ENCODE measurements around the gene CFAP20DC. TPM values are rescaled to one million over a fixed set of nuclear protein-coding genes. Genes with fewer than 3 reads are reported as not detected.

The CFAP20DC gene
- total and polyA plus RNA-seq, 2 experiments from 2014 or later: 7.4 to 11.4 TPM

DNA sequence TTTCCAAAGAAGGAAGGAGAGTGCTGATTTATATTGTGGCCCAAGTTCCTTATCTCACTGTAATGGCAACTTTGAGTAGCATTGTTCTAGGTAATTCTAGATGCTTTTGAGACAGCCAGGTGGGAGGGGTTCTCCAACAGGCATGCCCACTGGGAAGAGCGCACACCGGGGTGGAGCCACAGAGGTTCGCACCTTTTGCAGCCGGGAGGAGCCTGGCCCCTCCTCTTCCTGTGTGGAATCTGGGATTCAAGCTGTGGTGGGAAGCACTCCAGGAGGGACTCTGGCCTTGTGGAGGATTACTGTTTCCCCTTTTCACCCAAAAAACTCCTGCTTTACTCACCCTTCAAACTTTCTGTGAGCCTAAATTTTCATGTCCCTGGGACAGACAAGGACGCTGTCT, 53.1 kb downstream of the CFAP20DC start:
- Mint-ChIP-seq H3K36me3 (ENCODE audit: low read depth) (no peaks in the 10 kb centered on the region), H3K27me3 (ENCODE audit: insufficient read depth, low read depth, poor library complexity) (peaks cover 2% of the 10 kb centered on the region)
- H3K4me3 ChIP-seq: no peak overlapping the region

DNA sequence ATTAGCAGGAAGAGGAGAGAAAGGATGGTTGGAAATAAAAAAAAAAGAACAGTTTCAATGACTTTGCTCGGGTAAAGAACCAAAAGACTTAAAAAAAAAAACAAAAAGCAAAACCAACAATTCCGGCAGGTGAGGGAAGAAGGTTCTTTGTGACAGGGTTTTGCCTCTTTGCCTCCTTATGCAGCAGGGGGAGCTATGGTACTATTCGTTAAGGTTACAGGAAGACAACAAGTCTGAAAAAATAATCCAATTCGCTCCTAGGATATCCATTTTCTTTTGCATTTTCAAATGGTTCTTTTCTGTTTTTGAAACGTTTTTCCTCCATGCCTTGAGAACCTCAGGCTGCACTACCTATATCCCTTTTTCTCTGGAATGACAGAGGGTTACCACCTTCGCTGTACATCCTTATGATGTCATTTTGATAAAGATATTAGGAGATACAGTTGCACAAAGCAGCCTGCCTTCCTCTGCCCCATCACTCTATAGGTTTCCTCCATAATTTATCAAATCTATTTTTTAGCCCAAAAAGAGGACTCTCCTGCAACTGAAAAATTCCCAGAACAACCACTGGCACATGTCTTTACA, 55.0 kb downstream of the CFAP20DC start:
- no peak overlapping the region for H3K27ac Mint-ChIP-seq
- no peak overlapping the region for H2AFZ ChIP-seq
- peak; percentile 83 for DNase-seq (ENCODE audit: low spot score)
- peaks cover 2% of the 10 kb centered on the region for H3K27me3 Mint-ChIP-seq (ENCODE audit: insufficient read depth, low read depth, poor library complexity)
- no peaks in the 10 kb centered on the region for H3K79me2 ChIP-seq (replicated peaks; ENCODE audit: insufficient read depth)
- no peaks in the 10 kb centered on the region for H3K27me3 ChIP-seq (ENCODE audit: insufficient read depth)
- H3K4me3 Mint-ChIP-seq: no peak overlapping the region
- no peaks in the 10 kb centered on the region for H3K9me2 ChIP-seq (ENCODE audit: insufficient read depth)
- no peaks in the 10 kb centered on the region for H3K4me1 ChIP-seq (ENCODE audit: insufficient read depth)
- H3F3A ChIP-seq (replicated peaks; ENCODE audit: low read depth): no peaks in the 10 kb centered on the region
- no peak overlapping the region for H3K27ac ChIP-seq (ENCODE audit: low read depth)
- peak; percentile 71 for ATAC-seq
- no peak overlapping the region for H3K4me3 ChIP-seq
- no peaks in the 10 kb centered on the region for H4K20me1 ChIP-seq (replicated peaks; ENCODE audit: insufficient read depth)
- H3K9me3 Mint-ChIP-seq: no peaks in the 10 kb centered on the region
- TF ChIP-seq, protein P1, sequence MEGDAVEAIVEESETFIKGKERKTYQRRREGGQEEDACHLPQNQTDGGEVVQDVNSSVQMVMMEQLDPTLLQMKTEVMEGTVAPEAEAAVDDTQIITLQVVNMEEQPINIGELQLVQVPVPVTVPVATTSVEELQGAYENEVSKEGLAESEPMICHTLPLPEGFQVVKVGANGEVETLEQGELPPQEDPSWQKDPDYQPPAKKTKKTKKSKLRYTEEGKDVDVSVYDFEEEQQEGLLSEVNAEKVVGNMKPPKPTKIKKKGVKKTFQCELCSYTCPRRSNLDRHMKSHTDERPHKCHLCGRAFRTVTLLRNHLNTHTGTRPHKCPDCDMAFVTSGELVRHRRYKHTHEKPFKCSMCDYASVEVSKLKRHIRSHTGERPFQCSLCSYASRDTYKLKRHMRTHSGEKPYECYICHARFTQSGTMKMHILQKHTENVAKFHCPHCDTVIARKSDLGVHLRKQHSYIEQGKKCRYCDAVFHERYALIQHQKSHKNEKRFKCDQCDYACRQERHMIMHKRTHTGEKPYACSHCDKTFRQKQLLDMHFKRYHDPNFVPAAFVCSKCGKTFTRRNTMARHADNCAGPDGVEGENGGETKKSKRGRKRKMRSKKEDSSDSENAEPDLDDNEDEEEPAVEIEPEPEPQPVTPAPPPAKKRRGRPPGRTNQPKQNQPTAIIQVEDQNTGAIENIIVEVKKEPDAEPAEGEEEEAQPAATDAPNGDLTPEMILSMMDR (conservative IDR thresholded peaks at IDR 0.05; ENCODE audit: low read depth in 2 of 2): peak; percentile 78 to 82
- TF ChIP-seq EZH2 (IDR thresholded peaks at IDR 0.05; ENCODE audit: low read depth, unreplicated experiment) (no peak), STAT1 (IDR thresholded peaks at IDR 0.05; ENCODE audit: unreplicated experiment) (no peak), EZH2phosphoT487 (IDR thresholded peaks at IDR 0.05; ENCODE audit: unreplicated experiment) (no peak), ZNF114 (CRISPR knock-in tag; IDR thresholded peaks at IDR 0.05) (no peak)
- TF ChIP-seq, protein P2, sequence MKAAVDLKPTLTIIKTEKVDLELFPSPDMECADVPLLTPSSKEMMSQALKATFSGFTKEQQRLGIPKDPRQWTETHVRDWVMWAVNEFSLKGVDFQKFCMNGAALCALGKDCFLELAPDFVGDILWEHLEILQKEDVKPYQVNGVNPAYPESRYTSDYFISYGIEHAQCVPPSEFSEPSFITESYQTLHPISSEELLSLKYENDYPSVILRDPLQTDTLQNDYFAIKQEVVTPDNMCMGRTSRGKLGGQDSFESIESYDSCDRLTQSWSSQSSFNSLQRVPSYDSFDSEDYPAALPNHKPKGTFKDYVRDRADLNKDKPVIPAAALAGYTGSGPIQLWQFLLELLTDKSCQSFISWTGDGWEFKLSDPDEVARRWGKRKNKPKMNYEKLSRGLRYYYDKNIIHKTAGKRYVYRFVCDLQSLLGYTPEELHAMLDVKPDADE (IDR thresholded peaks at IDR 0.05): no peak
- H3K4me2 ChIP-seq: no peak overlapping the region
- H3K4me1 Mint-ChIP-seq: peaks cover 3% of the 10 kb centered on the region; the same call in 2 of the 3 replicates
- no peaks in the 10 kb centered on the region for H3K36me3 Mint-ChIP-seq (ENCODE audit: low read depth)
- no peaks in the 10 kb centered on the region for H3K36me3 ChIP-seq (ENCODE audit: insufficient read depth)

More for the DNA sequence above, 53.1 kb downstream of the CFAP20DC start:
- no peaks in the 10 kb centered on the region for H3K36me3 ChIP-seq (ENCODE audit: insufficient read depth)
- no peaks in the 10 kb centered on the region for H3K27me3 ChIP-seq (ENCODE audit: insufficient read depth)
- H2AFZ ChIP-seq: no peak overlapping the region
- H3K9me2 ChIP-seq (ENCODE audit: insufficient read depth): no peaks in the 10 kb centered on the region
- H3K4me1 Mint-ChIP-seq: peaks cover 3% of the 10 kb centered on the region; the same call in 2 of the 3 replicates
- TF ChIP-seq NANOG (IDR thresholded peaks at IDR 0.05; ENCODE audit: borderline replicate concordance): no peak
- TF ChIP-seq STAT1 (IDR thresholded peaks at IDR 0.05; ENCODE audit: unreplicated experiment): no peak
- TF ChIP-seq ZNF114 (CRISPR knock-in tag; IDR thresholded peaks at IDR 0.05): no peak
- no peak for TF ChIP-seq EZH2 (IDR thresholded peaks at IDR 0.05; ENCODE audit: low read depth, unreplicated experiment)
- TF ChIP-seq, protein P2 (IDR thresholded peaks at IDR 0.05): no peak
- no peak for TF ChIP-seq ZNF331 (CRISPR knock-in tag; IDR thresholded peaks at IDR 0.05; ENCODE audit: low read depth)
- no peak for TF ChIP-seq CREB1 (CRISPR knock-in tag; IDR thresholded peaks at IDR 0.05; ENCODE audit: low read depth)
- H3K9me3 Mint-ChIP-seq: no peaks in the 10 kb centered on the region
- H4K20me1 ChIP-seq (replicated peaks; ENCODE audit: insufficient read depth): no peaks in the 10 kb centered on the region
- no peak overlapping the region for H3K4me2 ChIP-seq
- no peak for ATAC-seq
- no peaks in the 10 kb centered on the region for H3K4me1 ChIP-seq (ENCODE audit: insufficient read depth)
- H3F3A ChIP-seq (replicated peaks; ENCODE audit: low read depth): no peaks in the 10 kb centered on the region
- DNase-seq (ENCODE audit: low spot score): peak; percentile 12
- no peak overlapping the region for H3K27ac ChIP-seq (ENCODE audit: low read depth)
- H3K4me3 Mint-ChIP-seq: no peak overlapping the region
- no peak overlapping the region for H3K27ac Mint-ChIP-seq
- no peaks in the 10 kb centered on the region for H3K79me2 ChIP-seq (replicated peaks; ENCODE audit: insufficient read depth)
